HK-2 (cell line): ENCODE measurements around the gene BSND.

Source experiments
- DNase-seq: peaks from one replicate; pipeline ENCODE4 v3.0.0-alpha.2; 2018; ENCODE audit not compliant: unreplicated experiment

The BSND gene

DNA sequence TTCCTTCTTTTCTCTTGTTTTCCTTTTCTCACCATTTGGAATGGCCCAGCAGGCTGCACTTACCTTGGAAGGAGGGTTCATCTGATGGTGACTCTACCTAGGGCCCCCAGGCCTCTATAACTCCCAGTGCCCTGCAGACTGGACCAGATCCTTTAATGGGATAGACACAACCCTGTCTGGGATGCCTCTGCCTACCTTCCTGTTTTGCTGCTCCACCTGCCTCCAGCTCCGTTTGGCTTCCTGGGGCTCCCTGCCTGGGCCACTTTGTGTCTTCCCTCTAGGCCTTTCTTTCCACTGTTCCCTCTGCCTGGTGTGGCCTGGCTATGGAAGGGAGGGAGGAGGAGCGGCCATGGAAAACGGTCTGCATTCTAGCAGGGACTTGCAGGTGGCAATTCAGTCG lies 48.1 kb downstream of the BSND start:
- no peak for DNase-seq

DNA sequence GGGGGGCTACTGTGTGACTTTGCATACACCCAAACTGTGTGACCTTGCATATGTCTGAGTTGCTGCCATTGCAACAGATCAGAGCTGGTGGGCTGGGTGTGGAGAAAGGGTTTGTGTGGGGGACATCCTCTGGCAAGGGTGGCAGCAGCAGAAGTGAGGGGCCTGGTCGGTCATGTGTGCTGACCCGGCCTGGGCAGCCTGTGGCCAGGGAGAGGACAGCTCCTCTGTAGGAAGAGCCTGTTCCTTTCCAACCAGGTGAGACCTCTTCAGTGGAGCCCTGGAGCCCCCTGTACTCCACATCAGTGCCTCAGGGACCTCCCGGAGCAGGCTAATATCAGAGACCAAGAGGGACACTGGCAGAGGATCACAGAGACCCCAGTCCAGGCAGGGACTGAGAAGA lies 48.9 kb downstream of the BSND start:
- DNase-seq, result no peak

DNA sequence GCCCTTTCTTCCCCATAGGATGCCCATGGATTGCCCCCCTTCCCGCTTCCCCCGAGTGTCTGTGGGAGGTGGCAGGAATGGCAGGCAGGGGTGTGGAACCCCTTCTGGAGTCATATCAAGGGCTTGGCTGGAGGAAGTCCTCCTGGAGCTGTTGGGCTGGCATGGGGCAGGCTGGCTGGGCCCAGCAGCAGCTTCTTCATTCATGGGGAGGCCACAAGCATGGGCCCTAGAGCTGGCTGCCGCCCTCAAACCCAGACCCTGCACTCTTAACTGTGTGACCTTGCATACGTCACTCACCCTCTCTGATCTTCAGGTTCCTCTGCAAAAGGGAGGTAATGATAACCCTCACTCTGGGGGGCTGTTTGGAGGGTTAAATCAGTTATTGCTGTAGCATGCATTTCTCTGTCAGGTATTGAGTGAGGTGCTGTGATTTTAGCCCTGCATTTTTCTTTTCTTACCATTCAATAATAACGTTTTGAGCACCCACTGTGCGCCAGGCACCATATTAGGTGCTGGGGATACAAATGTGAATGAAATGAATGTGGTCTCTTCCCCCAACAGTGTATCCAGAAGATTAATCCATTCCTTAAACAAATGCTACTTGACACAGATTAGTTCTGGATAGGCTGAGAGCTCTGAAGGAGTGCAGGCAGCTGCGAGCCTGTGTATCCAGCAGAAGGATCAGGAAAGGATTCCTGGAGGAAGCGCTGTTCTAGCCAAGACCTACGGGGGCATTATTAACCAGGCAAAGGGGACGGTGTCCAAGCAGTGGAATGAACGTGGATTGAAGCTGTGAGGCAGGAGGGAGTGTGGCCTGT lies 49.9 kb downstream of the BSND start:
- DNase-seq, result no peak

DNA sequence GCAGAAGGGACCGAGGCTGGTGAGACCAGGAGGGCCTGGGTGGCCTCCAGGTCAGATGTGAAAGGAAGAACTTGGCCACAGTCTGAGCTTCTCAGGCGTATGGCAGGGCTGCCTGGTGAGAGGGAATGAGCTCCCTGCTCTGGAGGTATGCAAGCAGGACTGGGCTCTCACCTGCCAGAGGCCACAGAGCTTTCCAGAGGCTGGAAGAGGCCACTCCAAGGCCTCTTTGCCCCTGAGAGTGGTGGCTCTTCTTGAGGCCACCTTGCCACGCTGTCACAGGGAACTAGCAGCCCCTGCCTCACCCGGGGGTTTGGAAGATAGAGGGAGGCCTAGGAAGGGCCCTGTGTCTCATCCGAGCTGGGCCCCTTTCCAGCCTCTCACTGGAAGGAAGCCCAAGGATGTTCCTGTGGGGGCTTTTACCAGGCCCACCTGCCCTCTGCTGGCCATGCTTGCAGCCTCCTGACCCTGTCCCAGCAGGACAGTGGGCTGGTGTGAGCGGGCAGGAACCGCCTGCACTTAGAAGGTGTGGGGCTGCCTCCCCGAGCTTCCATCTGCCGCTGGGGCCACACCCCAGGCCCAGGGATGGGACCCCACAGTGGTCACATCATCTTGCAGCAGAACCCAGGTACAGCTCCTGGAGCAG lies 50.7 kb downstream of the BSND start:
- DNase-seq, result no peak

DNA sequence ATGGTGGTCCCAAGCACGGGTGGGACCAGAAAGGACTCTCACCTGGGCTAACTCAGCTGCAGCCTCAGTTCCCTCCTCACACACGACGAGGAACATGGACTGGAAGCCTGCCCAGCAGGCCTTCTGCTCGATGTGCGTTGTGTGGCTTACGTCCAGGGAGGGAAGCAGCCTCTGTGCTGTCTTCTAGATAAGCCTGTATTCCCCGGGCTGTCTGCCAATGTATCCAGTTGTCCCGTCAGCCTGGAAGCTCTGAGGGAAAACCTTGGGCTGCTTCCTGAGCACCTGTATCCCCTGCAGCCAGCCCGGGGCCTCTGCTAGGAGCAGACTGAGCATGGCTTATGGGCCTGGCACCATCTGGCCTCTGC lies 51.2 kb downstream of the BSND start:
- no peak for DNase-seq

GRCh38 chr1:55050283-55050682 lies 51.5 kb downstream of the BSND start:
- DNase-seq, result no peak

DNA sequence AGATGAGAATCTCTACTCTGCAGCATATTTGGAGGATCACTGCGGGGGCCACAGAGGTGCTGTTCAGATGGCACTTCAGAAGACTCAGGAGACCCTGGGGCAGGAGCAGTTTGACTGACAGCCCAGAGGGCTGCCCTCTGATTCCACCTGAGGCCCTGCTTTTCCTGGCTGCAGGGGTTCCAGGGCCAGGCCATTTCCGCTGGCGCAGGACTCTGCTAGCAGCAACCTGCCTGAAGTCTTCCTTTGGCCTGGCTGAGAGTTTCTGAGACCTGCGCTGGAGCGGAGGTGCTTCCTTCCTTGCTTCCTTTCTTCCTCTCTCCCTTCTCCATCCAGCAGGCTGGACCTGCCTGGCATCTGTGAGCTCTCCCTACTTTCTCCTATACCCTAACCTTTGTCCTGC lies 52.4 kb downstream of the BSND start:
- no peak for DNase-seq

DNA sequence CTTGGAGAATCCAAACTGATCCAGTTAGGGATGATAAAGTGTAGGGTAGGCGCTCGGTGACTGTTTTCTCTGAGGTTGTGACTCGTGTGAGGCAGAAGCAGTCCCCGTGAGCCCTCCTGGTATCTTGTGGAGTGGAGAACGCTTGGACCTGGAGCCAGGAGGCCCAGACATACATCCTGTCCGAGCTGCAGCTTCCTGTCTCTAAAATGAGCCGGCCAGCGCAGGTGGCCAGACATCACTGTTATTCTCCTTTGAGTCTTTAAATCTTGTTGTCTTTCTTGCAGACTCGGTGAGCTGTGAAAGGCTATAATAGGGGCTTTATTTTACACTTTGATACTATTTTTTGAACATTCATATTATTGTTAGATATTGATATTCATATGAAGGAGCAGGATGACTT lies 52.9 kb downstream of the BSND start:
- DNase-seq, result no peak

DNA sequence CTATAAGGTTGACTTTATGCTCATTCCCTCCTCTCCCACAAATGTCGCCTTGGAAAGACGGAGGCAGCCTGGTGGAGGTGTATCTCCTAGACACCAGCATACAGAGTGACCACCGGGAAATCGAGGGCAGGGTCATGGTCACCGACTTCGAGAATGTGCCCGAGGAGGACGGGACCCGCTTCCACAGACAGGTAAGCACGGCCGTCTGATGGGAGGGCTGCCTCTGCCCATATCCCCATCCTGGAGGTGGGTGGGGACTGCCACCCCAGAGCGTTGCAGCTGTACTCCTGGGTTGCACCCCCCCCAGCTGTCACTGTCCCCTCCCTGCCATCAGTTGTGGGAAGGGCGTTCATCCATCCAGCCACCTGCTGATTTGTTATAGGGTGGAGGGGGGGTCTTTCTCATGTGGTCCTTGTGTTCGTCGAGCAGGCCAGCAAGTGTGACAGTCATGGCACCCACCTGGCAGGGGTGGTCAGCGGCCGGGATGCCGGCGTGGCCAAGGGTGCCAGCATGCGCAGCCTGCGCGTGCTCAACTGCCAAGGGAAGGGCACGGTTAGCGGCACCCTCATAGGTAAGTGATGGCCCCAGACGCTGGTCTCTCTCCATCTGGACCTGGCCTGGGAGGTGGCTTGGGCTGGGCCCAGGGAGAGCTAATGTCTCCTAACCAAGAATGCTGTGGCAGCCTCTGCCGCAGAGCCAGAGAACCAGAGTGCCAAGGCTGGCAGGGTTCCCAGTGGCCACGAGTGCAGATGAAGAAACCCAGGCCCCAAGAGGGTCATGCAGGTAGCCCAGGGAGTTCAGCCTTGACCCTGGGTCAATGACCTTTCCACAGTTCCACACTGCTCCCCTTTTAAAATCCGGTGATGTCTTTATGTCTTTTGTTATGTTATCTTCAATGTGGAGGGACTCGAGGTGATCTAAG lies 53.7 kb downstream of the BSND start:
- no peak for DNase-seq

GRCh38 chr1:55053265-55053954 lies 54.7 kb downstream of the BSND start:
- no peak for DNase-seq

DNA sequence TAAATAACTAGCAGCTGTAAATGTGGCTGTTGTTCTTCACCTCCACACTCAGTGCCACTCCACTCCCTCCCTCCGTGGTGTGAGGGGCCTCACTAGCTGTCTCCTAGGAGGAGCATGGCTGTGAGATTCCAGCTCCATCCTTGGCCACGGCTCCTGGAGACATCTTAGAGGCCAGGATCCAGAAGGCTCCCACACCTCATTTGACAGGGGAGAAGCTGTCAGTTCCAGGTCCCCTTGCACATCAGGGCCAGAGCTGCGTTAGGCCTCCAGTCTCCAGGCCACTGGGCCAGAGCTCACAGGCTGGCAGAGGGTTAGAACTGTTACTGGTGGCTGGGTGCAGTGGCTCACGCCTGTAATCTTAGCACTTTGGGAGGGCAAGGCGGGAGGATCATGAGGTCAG lies 55.7 kb downstream of the BSND start:
- no peak for DNase-seq

DNA sequence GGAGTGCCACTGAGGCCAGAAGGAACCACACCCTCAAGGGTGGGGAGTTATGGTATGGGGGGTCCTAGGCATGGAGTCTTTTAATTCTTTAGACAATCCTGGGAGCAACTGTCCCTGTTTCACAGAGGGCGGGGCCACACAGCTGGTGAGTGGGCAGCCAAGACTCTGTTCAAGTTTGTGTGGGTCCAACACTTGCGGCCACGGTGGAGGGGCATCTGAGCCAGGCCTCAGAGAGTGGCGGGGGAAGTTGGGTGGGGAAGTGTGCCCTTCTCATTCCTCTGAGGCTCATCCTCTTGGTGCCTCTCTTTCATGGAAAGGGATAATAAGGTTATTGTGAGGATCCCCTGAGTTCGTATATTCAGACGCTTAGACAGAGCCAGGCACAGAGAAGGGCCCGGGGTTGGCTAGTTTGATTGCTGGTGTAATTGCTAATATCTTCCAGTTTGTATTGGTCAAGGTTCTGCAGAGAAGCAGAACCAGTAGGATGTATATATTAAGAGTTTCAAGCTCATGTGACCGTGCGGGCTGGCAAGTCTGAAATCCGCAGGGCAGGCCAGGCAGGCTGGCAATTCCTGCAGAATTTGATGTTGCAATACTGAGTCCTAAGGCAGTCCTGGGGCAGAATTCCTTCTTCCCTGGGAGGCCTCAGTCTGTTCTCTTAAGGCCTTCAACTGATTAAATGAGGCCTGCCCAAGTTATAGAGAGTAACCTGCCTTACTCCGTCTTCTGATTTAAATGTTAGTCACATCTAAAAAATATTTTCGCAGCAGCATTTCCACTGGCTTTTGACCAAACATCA lies 56.5 kb downstream of the BSND start:
- DNase-seq, result no peak

DNA sequence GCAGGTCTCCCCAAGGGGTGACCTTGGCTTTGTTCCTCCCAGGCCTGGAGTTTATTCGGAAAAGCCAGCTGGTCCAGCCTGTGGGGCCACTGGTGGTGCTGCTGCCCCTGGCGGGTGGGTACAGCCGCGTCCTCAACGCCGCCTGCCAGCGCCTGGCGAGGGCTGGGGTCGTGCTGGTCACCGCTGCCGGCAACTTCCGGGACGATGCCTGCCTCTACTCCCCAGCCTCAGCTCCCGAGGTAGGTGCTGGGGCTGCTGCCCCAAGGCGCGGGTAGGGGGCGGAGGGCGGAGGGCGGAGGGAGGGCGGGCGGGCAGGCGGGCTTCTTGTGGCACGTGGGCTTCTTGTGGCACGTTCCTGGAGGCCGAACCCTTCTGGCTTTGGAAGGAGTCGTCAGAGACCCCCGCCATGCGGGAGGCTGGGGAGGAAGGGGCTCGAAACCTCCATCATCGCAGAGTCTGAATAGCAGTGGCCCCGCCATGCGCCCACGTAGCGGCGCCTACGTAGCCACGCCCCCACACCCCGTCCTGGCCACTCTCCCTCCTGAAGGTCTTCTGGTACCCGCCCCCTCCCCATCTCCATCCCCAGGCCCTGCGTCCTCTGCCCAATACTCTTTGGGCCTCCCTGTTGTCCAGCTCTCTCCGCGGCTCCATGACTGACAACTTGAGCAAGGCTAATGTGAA lies 57.4 kb downstream of the BSND start:
- no peak for DNase-seq

DNA sequence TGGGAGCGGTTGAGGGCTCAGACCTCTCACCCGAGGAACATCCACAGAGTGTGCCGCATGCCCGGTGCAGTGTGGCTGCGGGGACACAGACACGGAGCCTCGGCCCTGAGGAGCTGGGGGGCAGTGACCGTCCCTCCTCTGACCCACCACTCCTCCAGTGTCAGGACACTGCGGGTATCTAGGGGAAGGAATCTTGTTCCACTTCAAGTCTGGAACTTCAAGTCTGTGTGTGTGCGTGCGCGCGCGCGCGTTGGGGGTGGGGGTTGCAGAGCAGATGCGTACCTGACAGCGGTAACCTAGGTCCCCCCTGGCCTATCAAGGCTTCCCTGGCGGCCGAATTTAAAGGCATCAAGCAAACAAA lies 57.9 kb downstream of the BSND start:
- no peak for DNase-seq

- DNase-seq, result no peak
These were observed 58.7 kb downstream of the BSND start for GRCh38 chr1:55057270-55057955.

DNA sequence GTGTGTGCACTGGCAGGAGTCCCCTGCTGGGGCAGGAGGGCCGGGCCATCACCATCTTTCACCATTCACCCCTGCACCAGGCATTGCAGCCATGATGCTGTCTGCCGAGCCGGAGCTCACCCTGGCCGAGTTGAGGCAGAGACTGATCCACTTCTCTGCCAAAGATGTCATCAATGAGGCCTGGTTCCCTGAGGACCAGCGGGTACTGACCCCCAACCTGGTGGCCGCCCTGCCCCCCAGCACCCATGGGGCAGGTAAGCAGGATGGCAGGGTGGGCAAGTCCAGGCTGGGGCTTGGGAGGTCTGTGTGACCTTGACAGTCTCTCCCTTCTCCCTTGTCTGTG lies 59.2 kb downstream of the BSND start:
- no peak for DNase-seq

GRCh38 chr1:55059302-55060132 lies 60.8 kb downstream of the BSND start:
- DNase-seq, result no peak

GRCh38 chr1:55060133-55060999 lies 61.6 kb downstream of the BSND start:
- no peak for DNase-seq
